Measurements from ENCODE around the gene NDUFS6. TPM values are rescaled to one million over a fixed set of nuclear protein-coding genes. Genes with fewer than 3 reads are reported as not detected.
A peak's percentile ranks its signal among the peaks of the same experiment; 100 is the strongest.

The NDUFS6 gene
- total and polyA plus RNA-seq, 2 of the 8 experiments (the other 6 are each of a cell fraction or from before 2014, with no cell fraction given): 72.7 to 191 TPM

- Histone ChIP-seq H3K18ac (ENCODE audit: extremely low read depth, low read length) (no peak overlapping the region), H2AFZ (ENCODE audit: low read length) (no peak overlapping the region), H2BK12ac (ENCODE audit: low read depth, low read length) (no peak overlapping the region), H3K79me1 (ENCODE audit: low read depth, low read length) (no peaks in the 10 kb centered on the region), H3K27ac (ENCODE audit: low read depth, low read length) (no peak overlapping the region), H3K4me1 (replicated peaks in 1 of 4; ENCODE audit: control insufficient read depth in 3 of 4, insufficient read depth in 4 of 4, low read length in 3 of 4) (peaks cover 0 to 11% (median 0%) of the 10 kb centered on the region in 4 experiments; a peak in 5 of 7 replicates), H2BK15ac (ENCODE audit: low read length) (no peak overlapping the region), H4K91ac (replicated peaks; ENCODE audit: insufficient read length, low read length) (no peak overlapping the region), H3K4me2 (ENCODE audit: insufficient read depth in 1 of 2, low read depth in 2 of 2, low read length in 2 of 2) (no peak overlapping the region), H2BK20ac (ENCODE audit: low read length) (no peak overlapping the region), H3K27me3 (replicated peaks in 1 of 4; ENCODE audit: control insufficient read depth in 3 of 4, extremely low read depth in 1 of 4, insufficient read depth in 3 of 4, low read length in 3 of 4) (no peaks in the 10 kb centered on the region), H3K56ac (replicated peaks; ENCODE audit: insufficient read length, low read depth, low read length) (no peak overlapping the region), H3K23me2 (ENCODE audit: low read depth, low read length) (no peaks in the 10 kb centered on the region), H3K9me3 (ENCODE audit: insufficient read depth in 2 of 2, low read depth in 1 of 2, low read length in 1 of 2) (peaks cover 0 to 3% of the 10 kb centered on the region in 2 experiments; a peak in 1 of 4 replicates), H3K14ac (ENCODE audit: insufficient read length) (no peak overlapping the region), H3K79me2 (ENCODE audit: control insufficient read depth in 1 of 2, insufficient read depth in 2 of 2, low read length in 2 of 2) (no peaks in the 10 kb centered on the region), H4K20me1 (replicated peaks in 1 of 2; ENCODE audit: control insufficient read depth in 1 of 2, insufficient read depth in 2 of 2, low read length in 2 of 2) (no peaks in the 10 kb centered on the region), H3K36me3 (ENCODE audit: control insufficient read depth in 2 of 4, insufficient read depth in 4 of 4, low read length in 3 of 4) (no peaks in the 10 kb centered on the region), H2BK5ac (ENCODE audit: low read depth, low read length) (no peak overlapping the region), H3K9ac (replicated peaks in 1 of 4; ENCODE audit: extremely low read depth in 1 of 4, low read depth in 3 of 4, low read length in 3 of 4) (no peak overlapping the region), H3K4me3 (ENCODE audit: extremely low read depth in 1 of 4, insufficient read depth in 2 of 4, low read depth in 3 of 4, low read length in 4 of 4) (no peak overlapping the region), H2BK120ac (replicated peaks; ENCODE audit: low read depth, low read length) (no peak overlapping the region), H4K8ac (ENCODE audit: extremely low read depth, insufficient read depth, low read length) (0 out of 2 replicates have a peak overlapping the region, but pooled peaks have one; percentile 39), H2AK5ac (ENCODE audit: low read depth, low read length) (no peak overlapping the region), H4K5ac (ENCODE audit: insufficient read length, low read depth, low read length) (no peak overlapping the region), H3K4ac (replicated peaks; ENCODE audit: insufficient read length, low read depth, low read length) (no peak overlapping the region), H3K23ac (ENCODE audit: insufficient read length) (no peak overlapping the region)
- 77% methylated on average over 13 of the region's 13 CpGs; no CpG with 5 or more reads in 1 of the 2 experiments for WGBS, 2 experiments (ENCODE audit: extremely low coverage in 1 of 2, insufficient coverage in 1 of 2, insufficient read length in 1 of 2, insufficient replicate concordance in 2 of 2, low coverage in 1 of 2, low lambda C conversion rate in 2 of 2, missing lambda C conversion rate in 1 of 2)
- DNase-seq (ENCODE audit: low read depth in 1 of 2, low spot score in 2 of 2): peak in 1 of 2 experiments; percentile 35
- CTCF ChIA-PET (ENCODE audit: partially characterized antibody): interaction anchor here (2.7 kb wide), 1 partner anchor 22 kb away, joined by 11 read pairs; no protein-coding TSS in a partner anchor
- TF ChIP-seq POLR2A (IDR thresholded peaks at IDR 0.05; ENCODE audit: control extremely low read depth in 1 of 2, low read depth in 2 of 2, low read length in 2 of 2): no peak
- FAIRE-seq: no peak
- POLR2A ChIA-PET (ENCODE audit: partially characterized antibody): no interaction called here
Measured at GRCh38 chr5:1759378-1759970, 41.7 kb upstream of the NDUFS6 start.
